WTC11 (cell line): Measurements from ENCODE around the gene KLHDC9. TPM values are rescaled to one million over a fixed set of nuclear protein-coding genes. Genes with fewer than 3 reads are reported as not detected.

Source experiments
- ATAC-seq: fragments of 200-7000 bp; cut with Tn5 transposase; 2 replicates; pipeline ENCODE4 v1.10.0; 2021; ENCODE audit warnings: mild to moderate bottlenecking, moderate library complexity
- CTCF ChIA-PET: fragments of 300-600 bp; sonication (Branson Sonifier 250); formaldehyde crosslinking; loops from one replicate; lab custom pipeline; 2021; ENCODE audit warnings: antibody characterized with exemption; lab: Charles Lee
- POLR2A ChIA-PET: fragments of 350-600 bp; sonication (Branson Sonifier 250); formaldehyde crosslinking; loops from one replicate; lab custom pipeline; 2021; ENCODE audit warnings: antibody characterized with exemption; lab: Charles Lee
- DNase-seq: peaks from one replicate; pipeline ENCODE4 v3.0.0; 2021; ENCODE audit warnings: low spot score
- H3K27ac Mint-ChIP-seq: 2 replicates; pipeline ENCODE4 v1.8.0; 2021; ENCODE audit warnings: mixed read lengths
- H3K27me3 Mint-ChIP-seq: 2 replicates; pipeline ENCODE4 v1.8.0; 2021; ENCODE audit warnings: low read depth, mild to moderate bottlenecking, moderate library complexity, mixed read lengths
- H3K36me3 Mint-ChIP-seq: 2 replicates; pipeline ENCODE4 v1.8.0; 2021; ENCODE audit warnings: mixed read lengths
- H3K4me1 Mint-ChIP-seq: 2 replicates; pipeline ENCODE4 v1.8.0; 2022; ENCODE audit warnings: mixed read lengths
- H3K4me3 Mint-ChIP-seq: 2 replicates; pipeline ENCODE4 v1.8.0; 2021; ENCODE audit warnings: mild to moderate bottlenecking, moderate library complexity, mixed read lengths
- H3K9me3 Mint-ChIP-seq: 2 replicates; pipeline ENCODE4 v1.8.0; 2021; ENCODE audit warnings: mixed read lengths
- AFF4 ChIP-seq: sonication (generic); formaldehyde crosslinking; IDR thresholded peaks from 2 replicates; pipeline ENCODE4 v1.8.1; 2023; ENCODE audit warnings: mild to moderate bottlenecking, missing genetic modification reagents, borderline replicate concordance
- ATF1 ChIP-seq: sonication (generic); formaldehyde crosslinking; IDR thresholded peaks from 2 replicates; pipeline ENCODE4 v1.8.1; 2023; ENCODE audit warnings: mild to moderate bottlenecking, moderate library complexity, missing genetic modification reagents
- CDX4 ChIP-seq: fragments of 250-450 bp; sonication (Bioruptor Pico); IDR thresholded peaks from 2 replicates; pipeline ENCODE4 v1.9.0; 2021; ENCODE audit warnings: moderate library complexity, mild to moderate bottlenecking, inconsistent platforms, borderline replicate concordance
- CREB1 ChIP-seq: sonication (generic); formaldehyde crosslinking; IDR thresholded peaks from 2 replicates; pipeline ENCODE4 v1.8.0; 2023; ENCODE audit warnings: mild to moderate bottlenecking, missing genetic modification reagents
- E2F1 ChIP-seq: sonication (generic); formaldehyde crosslinking; IDR thresholded peaks from 2 replicates; pipeline ENCODE4 v1.8.0; 2022; ENCODE audit warnings: mild to moderate bottlenecking, missing genetic modification reagents
- EMX1 ChIP-seq: fragments of 250-450 bp; sonication (Bioruptor Pico); IDR thresholded peaks from 2 replicates; pipeline ENCODE4 v1.8.0; 2021; ENCODE audit warnings: mild to moderate bottlenecking
- ERG ChIP-seq: fragments of 250-450 bp; sonication (Bioruptor Pico); IDR thresholded peaks from 2 replicates; pipeline ENCODE4 v1.8.0; 2021; ENCODE audit warnings: mild to moderate bottlenecking
- FOXK1 ChIP-seq: sonication (generic); formaldehyde crosslinking; IDR thresholded peaks from 2 replicates; pipeline ENCODE4 v1.8.0; 2022; ENCODE audit warnings: mild to moderate bottlenecking, moderate library complexity, missing genetic modification reagents
- GRHL2 ChIP-seq: fragments of 250-450 bp; sonication (Bioruptor Pico); IDR thresholded peaks from 2 replicates; pipeline ENCODE4 v1.8.0; 2022; ENCODE audit warnings: mild to moderate bottlenecking, moderate library complexity; ENCODE audit not compliant: insufficient replicate concordance, severe bottlenecking
- HMGXB4 ChIP-seq: sonication (generic); formaldehyde crosslinking; IDR thresholded peaks from 2 replicates; pipeline ENCODE4 v1.8.1; 2023; ENCODE audit warnings: mild to moderate bottlenecking, moderate library complexity, missing genetic modification reagents
- JUN ChIP-seq: sonication (generic); formaldehyde crosslinking; IDR thresholded peaks from 2 replicates; pipeline ENCODE4 v1.8.0; 2023; ENCODE audit warnings: mild to moderate bottlenecking, missing genetic modification reagents
- KAT7 ChIP-seq: sonication (generic); formaldehyde crosslinking; IDR thresholded peaks from 2 replicates; pipeline ENCODE4 v1.8.1; 2023; ENCODE audit warnings: missing genetic modification reagents, mild to moderate bottlenecking, borderline replicate concordance
- NFATC4 ChIP-seq: fragments of 250-450 bp; sonication (Bioruptor Pico); IDR thresholded peaks from 2 replicates; pipeline ENCODE4 v1.9.0; 2021; ENCODE audit warnings: mild to moderate bottlenecking
- OVOL2 ChIP-seq: fragments of 250-450 bp; sonication (Bioruptor Pico); IDR thresholded peaks from 2 replicates; pipeline ENCODE4 v1.9.0; 2021; ENCODE audit warnings: mild to moderate bottlenecking, borderline replicate concordance
- SMAD3 ChIP-seq: sonication (generic); formaldehyde crosslinking; IDR thresholded peaks from 2 replicates; pipeline ENCODE4 v1.8.0; 2022; ENCODE audit warnings: missing genetic modification reagents, mild to moderate bottlenecking, borderline replicate concordance
- SOX15 ChIP-seq: fragments of 250-450 bp; sonication (Bioruptor Pico); IDR thresholded peaks from 2 replicates; pipeline ENCODE4 v1.9.0; 2021; ENCODE audit warnings: mild to moderate bottlenecking
- TEAD1 ChIP-seq: sonication (generic); formaldehyde crosslinking; IDR thresholded peaks from 2 replicates; pipeline ENCODE4 v1.8.0; 2022; ENCODE audit warnings: mild to moderate bottlenecking, missing genetic modification reagents
- TEAD4 ChIP-seq: sonication (generic); formaldehyde crosslinking; IDR thresholded peaks from 2 replicates; pipeline ENCODE4 v1.8.0; 2022; ENCODE audit warnings: mild to moderate bottlenecking, missing genetic modification reagents
- USF1 ChIP-seq: sonication (generic); formaldehyde crosslinking; IDR thresholded peaks from 2 replicates; pipeline ENCODE4 v1.8.0; 2022; ENCODE audit warnings: mild to moderate bottlenecking, missing genetic modification reagents
- USF2 ChIP-seq: sonication (generic); formaldehyde crosslinking; IDR thresholded peaks from 2 replicates; pipeline ENCODE4 v1.8.1; 2023; ENCODE audit warnings: mild to moderate bottlenecking, missing genetic modification reagents, moderate library complexity
- ZNF263 ChIP-seq: sonication (generic); formaldehyde crosslinking; IDR thresholded peaks from 2 replicates; pipeline ENCODE4 v1.8.1; 2022; ENCODE audit warnings: low read depth, mild to moderate bottlenecking, moderate library complexity, missing genetic modification reagents
- ZNF317 ChIP-seq: sonication (generic); formaldehyde crosslinking; IDR thresholded peaks from 2 replicates; pipeline ENCODE4 v1.8.1; 2023; ENCODE audit warnings: low read depth, mild to moderate bottlenecking, moderate library complexity, missing genetic modification reagents, borderline replicate concordance
- ZNF396 ChIP-seq: fragments of 250-450 bp; sonication (Bioruptor Pico); IDR thresholded peaks from 2 replicates; pipeline ENCODE4 v1.8.0; 2021; ENCODE audit warnings: mild to moderate bottlenecking, moderate library complexity, borderline replicate concordance
- ZNF671 ChIP-seq: fragments of 250-450 bp; sonication (Bioruptor Pico); IDR thresholded peaks from 2 replicates; pipeline ENCODE4 v1.8.0; 2021; ENCODE audit warnings: mild to moderate bottlenecking
- total RNA-seq: library from RNA; stranded (reverse); gene quantifications from 3 replicates; pipeline ENCODE4 v1.2.3, GENCODE V29; 2021

KLHDC9 gene
- total RNA-seq, 1 experiment from 2014 or later = 5.8 TPM

- Mint-ChIP-seq H3K9me3 (no peaks in the 10 kb centered on the region), H3K36me3 (no peaks in the 10 kb centered on the region), H3K4me3 (no peak overlapping the region), H3K27me3 (no peaks in the 10 kb centered on the region; the same call in 1 of the 2 replicates), H3K4me1 (peaks cover 43% of the 10 kb centered on the region), H3K27ac (no peak overlapping the region)
- POLR2A ChIA-PET = interaction anchor here (0.6 kb wide), 1 partner anchor 206 kb away, joined by 3 read pairs; no protein-coding TSS in a partner anchor
- ATAC-seq = no peak
- no peak for DNase-seq
- CTCF ChIA-PET = interaction anchor here (0.5 to 4.0 kb wide), 5 partner anchors 12 to 94 kb away, joined by 3 to 24 read pairs (median 6); partner anchors contain the start of genes F11R and KLHDC9
- TF ChIP-seq SOX15 (no peak), KAT7 (CRISPR knock-in tag) (no peak), TEAD4 (CRISPR knock-in tag) (no peak), ZNF317 (CRISPR knock-in tag) (no peak), FOXK1 (CRISPR knock-in tag) (no peak), HMGXB4 (CRISPR knock-in tag) (no peak), ATF1 (CRISPR knock-in tag) (no peak), GRHL2 (no peak), USF2 (CRISPR knock-in tag) (no peak), TEAD1 (CRISPR knock-in tag) (no peak), JUN (no peak), ZNF396 (CRISPR knock-in tag) (no peak), OVOL2 (CRISPR knock-in tag) (no peak)
Observed at GRCh38 chr1:161083748-161084596, 14.2 kb upstream of the KLHDC9 start.

- Mint-ChIP-seq H3K4me1 (peaks cover 45% of the 10 kb centered on the region), H3K36me3 (no peaks in the 10 kb centered on the region), H3K9me3 (no peaks in the 10 kb centered on the region), H3K27ac (no peak overlapping the region), H3K27me3 (no peaks in the 10 kb centered on the region; the same call in 1 of the 2 replicates), H3K4me3 (no peak overlapping the region)
- DNase-seq (no peak), ATAC-seq (no peak)
- ChIA-PET CTCF (interaction anchor here (0.5 to 4.0 kb wide), 3 partner anchors 13 to 94 kb away, joined by 5 to 24 read pairs (median 7); partner anchors contain the start of gene KLHDC9), POLR2A (interaction anchor here (0.6 kb wide), 1 partner anchor 206 kb away, joined by 3 read pairs; no protein-coding TSS in a partner anchor)
- no peak for TF ChIP-seq USF1 (CRISPR knock-in tag)
- no peak for TF ChIP-seq TEAD1 (CRISPR knock-in tag)
- no peak for TF ChIP-seq ERG
- no peak for TF ChIP-seq ZNF671 (CRISPR knock-in tag)
- no peak for TF ChIP-seq CDX4 (CRISPR knock-in tag)
- TF ChIP-seq NFATC4 = no peak
- TF ChIP-seq E2F1 = no peak
- no peak for TF ChIP-seq ZNF396 (CRISPR knock-in tag)
- no peak for TF ChIP-seq CREB1 (CRISPR knock-in tag)
- no peak for TF ChIP-seq AFF4
- no peak for TF ChIP-seq ZNF317 (CRISPR knock-in tag)
- TF ChIP-seq GRHL2 = no peak
- no peak for TF ChIP-seq ZNF263 (CRISPR knock-in tag)
- no peak for TF ChIP-seq SMAD3 (CRISPR knock-in tag)
- TF ChIP-seq EMX1 (CRISPR knock-in tag) = no peak
Observed at GRCh38 chr1:161084597-161084988, 13.6 kb upstream of the KLHDC9 start.
